CD8-positive, alpha-beta memory T cell (primary cell): ENCODE results near the gene SPATA2. TPM values are rescaled to one million over a fixed set of nuclear protein-coding genes. Genes with fewer than 3 reads are reported as not detected.
"Not testable (repeated sequence)": the region's sequence is repeated elsewhere in the genome, so short reads cannot be mapped to it uniquely, and the experiment has no call there.

Source experiments
- CTCF ChIA-PET: fragments of 350-600 bp; sonication (Branson Sonifier 250); formaldehyde crosslinking; loops from one replicate; lab custom pipeline; 2021; ENCODE audit warnings: antibody characterized with exemption; lab: Charles Lee
- POLR2A ChIA-PET: fragments of 350-600 bp; sonication (Branson Sonifier 250); formaldehyde crosslinking; loops from one replicate; lab custom pipeline; 2021; ENCODE audit warnings: antibody characterized with exemption; lab: Charles Lee
- DNase-seq, 5 donors: peaks; one replicate each; pipeline versions ENCODE4 v3.0.0 to v3.0.0-alpha.2; 2020 to 2022; ENCODE audit warnings: mixed read lengths in 1 of 5
- H3K27ac ChIP-seq: one replicate; pipeline ENCODE4 v1.7.0; 2013; ENCODE audit warnings: low read depth, mild to moderate bottlenecking, low read length, moderate library complexity
- H3K27me3 ChIP-seq: 2 replicates; pipeline ENCODE4 v1.7.0; 2013; ENCODE audit warnings: low read length, mild to moderate bottlenecking; ENCODE audit not compliant: insufficient read depth, poor library complexity, severe bottlenecking
- H3K36me3 ChIP-seq: 2 replicates; pipeline ENCODE4 v1.7.0; 2013; ENCODE audit warnings: mild to moderate bottlenecking, low read length, moderate library complexity; ENCODE audit not compliant: insufficient read depth
- H3K4me1 ChIP-seq: 2 replicates; pipeline ENCODE4 v1.7.0; 2013; ENCODE audit warnings: mild to moderate bottlenecking, low read length, moderate library complexity; ENCODE audit not compliant: insufficient read depth
- H3K4me3 ChIP-seq: 2 replicates; pipeline ENCODE4 v1.7.0; 2013; ENCODE audit warnings: mild to moderate bottlenecking, low read length
- H3K9me3 ChIP-seq: 2 replicates; pipeline ENCODE4 v1.7.0; 2013; ENCODE audit warnings: mild to moderate bottlenecking, low read length
- H3K27ac Mint-ChIP-seq, 8 donors: one replicate each; pipeline ENCODE4 v1.8.0; 2020 to 2021; ENCODE audit warnings: mixed read lengths in 8 of 8, mild to moderate bottlenecking in 6 of 8, inconsistent platforms in 3 of 8, moderate library complexity in 3 of 8
- H3K27me3 Mint-ChIP-seq, 2 donors: one replicate each; pipeline ENCODE4 v1.8.0; 2020 to 2021; ENCODE audit warnings: mixed read lengths in 2 of 2, mild to moderate bottlenecking in 1 of 2, moderate library complexity in 1 of 2
- H3K36me3 Mint-ChIP-seq, 3 donors: one replicate each; pipeline ENCODE4 v1.8.0; 2020 to 2021; ENCODE audit warnings: mixed read lengths in 3 of 3, inconsistent platforms in 1 of 3, mild to moderate bottlenecking in 1 of 3
- H3K4me1 Mint-ChIP-seq, 3 donors: one replicate each; pipeline ENCODE4 v1.8.0; 2020 to 2021; ENCODE audit warnings: mixed read lengths in 3 of 3, inconsistent platforms in 1 of 3, mild to moderate bottlenecking in 1 of 3
- H3K4me3 Mint-ChIP-seq, 7 donors: one replicate each; pipeline ENCODE4 v1.8.0; 2020 to 2021; ENCODE audit warnings: mixed read lengths in 7 of 7, mild to moderate bottlenecking in 6 of 7, moderate library complexity in 4 of 7, inconsistent platforms in 2 of 7
- H3K9me3 Mint-ChIP-seq, 5 donors: one replicate each; pipeline ENCODE4 v1.8.0; 2020 to 2022; ENCODE audit warnings: mixed read lengths in 5 of 5, mild to moderate bottlenecking in 3 of 5, moderate library complexity in 2 of 5, inconsistent platforms in 1 of 5
- polyA plus RNA-seq: library from polyadenylated mRNA; unstranded; fragments of 300-500 nt; fragmentation: Illumina TruSeq; gene quantifications from one replicate; pipeline ENCODE4 v1.2.3, GENCODE V29; 2021
- total RNA-seq, 2 experiments: library from RNA; stranded (reverse); gene quantifications; one replicate each; pipeline ENCODE4 v1.2.3, GENCODE V29; 2021

The SPATA2 gene
- total RNA-seq, result 10 to 100 TPM; 15.0 to 16.0 TPM
- polyA plus RNA-seq, result 5.3 TPM

GRCh38 chr20:49915380-49916145, at the start of gene SPATA2:
TSS of gene SPATA2 (minus strand) at chr20:49915529. CDS start at chr20:49908490, 7,039 bp downstream.
- POLR2A ChIA-PET, result interaction anchor here (0.6 to 3.2 kb wide), 5 partner anchors 20 to 649 kb away, joined by 3 to 34 read pairs (median 4); partner anchors contain the start of gene RNF114

GRCh38 chr20:49961413-49961812, 46.1 kb upstream of the SPATA2 start:
- H3K9me3 Mint-ChIP-seq, result no peaks in the 10 kb centered on the region
- no peak overlapping the region for H3K27ac ChIP-seq
- no peak overlapping the region for H3K4me3 ChIP-seq
- peak overlapping the region in 2 of 8 donors; percentile 6 to 88 for H3K27ac Mint-ChIP-seq
- no peaks in the 10 kb centered on the region for H3K36me3 ChIP-seq
- peaks cover 0 to 5% (median 1%) of the 10 kb centered on the region in 3 donors for H3K4me1 Mint-ChIP-seq
- POLR2A ChIA-PET, result interaction anchor here (0.6 kb wide), 1 partner anchor 104 kb away, joined by 5 read pairs; no protein-coding TSS in a partner anchor
- H3K27me3 Mint-ChIP-seq, result no peaks in the 10 kb centered on the region
- CTCF ChIA-PET, result no interaction called here
- peaks cover 3 to 29% (median 5%) of the 10 kb centered on the region in 3 donors for H3K36me3 Mint-ChIP-seq
- no peak overlapping the region for H3K4me3 Mint-ChIP-seq
- no peaks in the 10 kb centered on the region for H3K4me1 ChIP-seq
- no peak for DNase-seq
- no peaks in the 10 kb centered on the region for H3K27me3 ChIP-seq
- H3K9me3 ChIP-seq, result no peaks in the 10 kb centered on the region

More at GRCh38 chr20:49915380-49916145, at the start of gene SPATA2:
- Histone ChIP-seq H3K27me3 (no peaks in the 10 kb centered on the region), H3K4me1 (peaks cover 36% of the 10 kb centered on the region), H3K27ac (peak within 1 kb of the TSS; percentile 100), H3K4me3 (peak within 1 kb of the TSS; percentile 98), H3K9me3 (no peaks in the 10 kb centered on the region), H3K36me3 (no peaks in the 10 kb centered on the region)
- H3K4me1 Mint-ChIP-seq, result peaks cover 30 to 55% (median 46%) of the 10 kb centered on the region in 3 donors
- H3K27me3 Mint-ChIP-seq, result no peaks in the 10 kb centered on the region
- peak within 1 kb of the TSS; percentile 97 to 100 (median 100) for H3K27ac Mint-ChIP-seq
- CTCF ChIA-PET, result interaction anchor here (1.1 to 2.0 kb wide), 7 partner anchors 9 to 307 kb away, joined by 3 to 8 read pairs (median 3); partner anchors contain the start of gene RNF114
- H3K9me3 Mint-ChIP-seq, result no peaks in the 10 kb centered on the region
- H3K36me3 Mint-ChIP-seq, result peaks cover 0 to 14% (median 2%) of the 10 kb centered on the region in 3 donors
- H3K4me3 Mint-ChIP-seq, result peak within 1 kb of the TSS; percentile 96 to 100 (median 98)
- peak; percentile 92 to 97 (median 93) for DNase-seq

GRCh38 chr20:49957089-49957938, 42.0 kb upstream of the SPATA2 start:
- CTCF ChIA-PET, result interaction anchor here (0.7 to 1.3 kb wide), 3 partner anchors 8 to 416 kb away, joined by 3 to 4 read pairs (median 3); no protein-coding TSS in a partner anchor
- H3K9me3 ChIP-seq, H3K27ac ChIP-seq, H3K4me3 Mint-ChIP-seq, DNase-seq, H3K4me1 Mint-ChIP-seq, H3K4me1 ChIP-seq, H3K36me3 ChIP-seq, H3K4me3 ChIP-seq, H3K27me3 Mint-ChIP-seq, POLR2A ChIA-PET, H3K9me3 Mint-ChIP-seq, H3K27me3 ChIP-seq: not testable (repeated sequence)
- Mint-ChIP-seq H3K36me3 (peaks cover 3 to 59% (median 13%) of the 10 kb centered on the region in 3 donors), H3K27ac (peak overlapping the region in 4 of 8 donors; percentile 42 to 82 (median 69))

- ChIA-PET CTCF (interaction anchor here (0.7 to 1.3 kb wide), 2 partner anchors 8 to 22 kb away, joined by 3 to 4 read pairs; no protein-coding TSS in a partner anchor), POLR2A (no interaction called here)
- H3K4me1 ChIP-seq, result no peaks in the 10 kb centered on the region
- no peaks in the 10 kb centered on the region for H3K9me3 ChIP-seq
- no peaks in the 10 kb centered on the region for H3K27me3 ChIP-seq
- Mint-ChIP-seq H3K4me3 (no peak overlapping the region), H3K27me3 (no peaks in the 10 kb centered on the region), H3K4me1 (peaks cover 0 to 5% (median 1%) of the 10 kb centered on the region in 3 donors), H3K9me3 (no peaks in the 10 kb centered on the region), H3K36me3 (peaks cover 3 to 65% (median 14%) of the 10 kb centered on the region in 3 donors), H3K27ac (peak overlapping the region in 1 of 8 donors; percentile 40)
- H3K27ac ChIP-seq, result no peak overlapping the region
- H3K36me3 ChIP-seq, result peaks cover 16% of the 10 kb centered on the region
- no peak overlapping the region for H3K4me3 ChIP-seq
- DNase-seq, result no peak
Observed at GRCh38 chr20:49956689-49957088, 41.4 kb upstream of the SPATA2 start.

- H3K36me3 ChIP-seq, result peaks cover 18% of the 10 kb centered on the region
- H3K9me3 ChIP-seq, H3K4me1 ChIP-seq, H3K27me3 Mint-ChIP-seq, H3K27me3 ChIP-seq, H3K27ac ChIP-seq, DNase-seq, H3K27ac Mint-ChIP-seq, POLR2A ChIA-PET, H3K9me3 Mint-ChIP-seq, H3K4me1 Mint-ChIP-seq, H3K4me3 ChIP-seq: not testable (repeated sequence)
- H3K36me3 Mint-ChIP-seq, result peaks cover 3 to 70% (median 16%) of the 10 kb centered on the region in 3 donors
- CTCF ChIA-PET, result interaction anchor here (1.3 kb wide), 1 partner anchor 9 kb away, joined by 4 read pairs; no protein-coding TSS in a partner anchor
- H3K4me3 Mint-ChIP-seq, result peak overlapping the region in 1 of 7 donors; percentile 40
Observed at GRCh38 chr20:49955830-49956396, 40.6 kb upstream of the SPATA2 start.

GRCh38 chr20:49955167-49955566, 39.8 kb upstream of the SPATA2 start:
- H3K36me3 Mint-ChIP-seq, result peaks cover 3 to 77% (median 16%) of the 10 kb centered on the region in 3 donors
- Histone ChIP-seq H3K27ac (no peak overlapping the region), H3K4me1 (no peaks in the 10 kb centered on the region), H3K9me3 (no peaks in the 10 kb centered on the region), H3K4me3 (no peak overlapping the region), H3K27me3 (no peaks in the 10 kb centered on the region), H3K36me3 (peaks cover 26% of the 10 kb centered on the region)
- peaks cover 0 to 5% (median 1%) of the 10 kb centered on the region in 3 donors for H3K4me1 Mint-ChIP-seq
- CTCF ChIA-PET, result interaction anchor here (2.3 kb wide), 1 partner anchor 24 kb away, joined by 6 read pairs; no protein-coding TSS in a partner anchor
- POLR2A ChIA-PET, result no interaction called here
- H3K9me3 Mint-ChIP-seq, result no peaks in the 10 kb centered on the region
- peak overlapping the region in 1 of 8 donors; percentile 46 for H3K27ac Mint-ChIP-seq
- H3K4me3 Mint-ChIP-seq, result no peak overlapping the region
- DNase-seq, result no peak
- no peaks in the 10 kb centered on the region for H3K27me3 Mint-ChIP-seq

GRCh38 chr20:49951151-49951550, 35.8 kb upstream of the SPATA2 start:
- ChIA-PET POLR2A (no interaction called here), CTCF (no interaction called here)
- Mint-ChIP-seq H3K27ac (peak overlapping the region in 1 of 8 donors; percentile 42), H3K4me3 (no peak overlapping the region), H3K27me3 (no peaks in the 10 kb centered on the region), H3K36me3 (peaks cover 5 to 87% (median 23%) of the 10 kb centered on the region in 3 donors), H3K4me1 (peaks cover 5 to 7% (median 6%) of the 10 kb centered on the region in 3 donors), H3K9me3 (no peaks in the 10 kb centered on the region)
- no peak overlapping the region for H3K27ac ChIP-seq
- no peaks in the 10 kb centered on the region for H3K27me3 ChIP-seq
- H3K4me3 ChIP-seq, result no peak overlapping the region
- peaks cover 47% of the 10 kb centered on the region for H3K36me3 ChIP-seq
- no peaks in the 10 kb centered on the region for H3K4me1 ChIP-seq
- DNase-seq, result no peak
- no peaks in the 10 kb centered on the region for H3K9me3 ChIP-seq
